Measurements from ENCODE around the gene COL11A2. TPM values are rescaled to one million over a fixed set of nuclear protein-coding genes. Genes with fewer than 3 reads are reported as not detected.
A peak's percentile ranks its signal among the peaks of the same experiment; 100 is the strongest.

Gene COL11A2
- total RNA-seq, 1 donor from 2014 or later: 11.9 TPM

GRCh38 chr6:33213989-33214335, 21.7 kb upstream of the COL11A2 start:
- Mint-ChIP-seq H3K27me3 (peaks cover 29% of the 10 kb centered on the region), H3K27ac (peak overlapping the region; percentile 11), H3K9me3 (no peaks in the 10 kb centered on the region), H3K36me3 (peaks cover 8% of the 10 kb centered on the region), H3K4me3 (peak overlapping the region; percentile 92), H3K4me1 (ENCODE audit: unreplicated experiment) (peaks cover 24% of the 10 kb centered on the region)
- TF ChIP-seq CTCF (conservative IDR thresholded peaks at IDR 0.05): no peak
- no peak for DNase-seq (ENCODE audit: extremely low spot score, unreplicated experiment)

- Mint-ChIP-seq H3K9me3 (no peaks in the 10 kb centered on the region), H3K4me1 (ENCODE audit: unreplicated experiment) (peaks cover 27% of the 10 kb centered on the region), H3K27ac (peak overlapping the region; percentile 70), H3K27me3 (peaks cover 29% of the 10 kb centered on the region), H3K4me3 (peak overlapping the region; percentile 92), H3K36me3 (peaks cover 8% of the 10 kb centered on the region)
- TF ChIP-seq CTCF (conservative IDR thresholded peaks at IDR 0.05): no peak
- no peak for DNase-seq (ENCODE audit: extremely low spot score, unreplicated experiment)
Observed at GRCh38 chr6:33213166-33213988, 21.1 kb upstream of the COL11A2 start.

GRCh38 chr6:33212857-33213165, 20.5 kb upstream of the COL11A2 start:
- H3K36me3 Mint-ChIP-seq: peaks cover 8% of the 10 kb centered on the region
- DNase-seq (ENCODE audit: extremely low spot score, unreplicated experiment): no peak
- peaks cover 27% of the 10 kb centered on the region for H3K4me1 Mint-ChIP-seq (ENCODE audit: unreplicated experiment)

GRCh38 chr6:33211666-33212422, 19.6 kb upstream of the COL11A2 start:
- Mint-ChIP-seq H3K36me3 (peaks cover 8% of the 10 kb centered on the region), H3K4me3 (peak overlapping the region; percentile 47), H3K27me3 (peaks cover 24% of the 10 kb centered on the region), H3K27ac (no peak overlapping the region), H3K4me1 (ENCODE audit: unreplicated experiment) (peaks cover 27% of the 10 kb centered on the region), H3K9me3 (no peaks in the 10 kb centered on the region)
- no peak for DNase-seq (ENCODE audit: extremely low spot score, unreplicated experiment)
- no peak for TF ChIP-seq CTCF (conservative IDR thresholded peaks at IDR 0.05)

More at GRCh38 chr6:33212857-33213165, 20.5 kb upstream of the COL11A2 start:
- Mint-ChIP-seq H3K27ac (peak overlapping the region; percentile 70), H3K27me3 (peaks cover 29% of the 10 kb centered on the region), H3K4me3 (peak overlapping the region; percentile 92), H3K9me3 (no peaks in the 10 kb centered on the region)
- TF ChIP-seq CTCF (conservative IDR thresholded peaks at IDR 0.05): no peak

GRCh38 chr6:33211136-33211535, 18.9 kb upstream of the COL11A2 start:
- no peak for TF ChIP-seq CTCF (conservative IDR thresholded peaks at IDR 0.05)
- Mint-ChIP-seq H3K9me3 (no peaks in the 10 kb centered on the region), H3K27ac (no peak overlapping the region), H3K36me3 (peaks cover 8% of the 10 kb centered on the region), H3K27me3 (peaks cover 24% of the 10 kb centered on the region), H3K4me3 (no peak overlapping the region), H3K4me1 (ENCODE audit: unreplicated experiment) (peaks cover 32% of the 10 kb centered on the region)
- no peak for DNase-seq (ENCODE audit: extremely low spot score, unreplicated experiment)
